ENCODE data around the gene EVX2.

- TF ChIP-seq CTCF (IDR thresholded peaks at IDR 0.05) (no peak), POLR2A (IDR thresholded peaks at IDR 0.05) (no peak), POLR2AphosphoS5 (IDR thresholded peaks at IDR 0.05) (no peak)
Observed at GRCh38 chr2:176124110-176124946, 40.6 kb upstream of the EVX2 start.

Data from breast epithelium (tissue), 3 donors.